OCI-LY1 (cell line): ENCODE results near the gene TMED6.

Experiments
- H2AFZ ChIP-seq: fragments of 200-600 bp; sonication (generic), shearing (Covaris generic); 2 replicates; pipeline ENCODE4 v1.6.0; 2014; ENCODE audit warnings: antibody characterized with exemption, mild to moderate bottlenecking, low read length
- H3F3A ChIP-seq: fragments of 200-600 bp; sonication (generic), shearing (Covaris generic); 2 replicates; pipeline ENCODE4 v1.6.0; 2014; ENCODE audit warnings: mild to moderate bottlenecking, antibody characterized with exemption, low read length, moderate library complexity; ENCODE audit not compliant: insufficient read depth
- H3K27ac ChIP-seq: fragments of 200-600 bp; sonication (generic); 2 replicates; pipeline ENCODE4 v1.5.1; 2014; ENCODE audit warnings: low read length, mixed run types, mild to moderate bottlenecking, low read depth; ENCODE audit not compliant: poor library complexity, severe bottlenecking
- H3K27me3 ChIP-seq: fragments of 200-600 bp; sonication (generic); 2 replicates; pipeline ENCODE4 v1.6.0; 2014; ENCODE audit warnings: antibody characterized with exemption, mild to moderate bottlenecking, low read length, moderate library complexity; ENCODE audit not compliant: insufficient read depth
- H3K36me3 ChIP-seq: fragments of 200-600 bp; sonication (generic); 2 replicates; pipeline ENCODE4 v1.6.1; 2014; ENCODE audit warnings: mild to moderate bottlenecking, antibody characterized with exemption, low read length, moderate library complexity, mixed read lengths; ENCODE audit not compliant: insufficient read depth
- H3K4me1 ChIP-seq: fragments of 200-600 bp; sonication (generic); 2 replicates; pipeline ENCODE4 v1.5.1; 2014; ENCODE audit warnings: mild to moderate bottlenecking, low read length, moderate library complexity; ENCODE audit not compliant: insufficient read depth, severe bottlenecking
- H3K4me2 ChIP-seq: fragments of 200-600 bp; sonication (generic), shearing (Covaris generic); 2 replicates; pipeline ENCODE4 v1.6.1; 2014; ENCODE audit warnings: low read length
- H3K4me3 ChIP-seq: fragments of 200-600 bp; sonication (generic); 2 replicates; pipeline ENCODE4 v1.5.1; 2014; ENCODE audit warnings: low read length, low read depth, mild to moderate bottlenecking, mixed read lengths; ENCODE audit not compliant: poor library complexity, severe bottlenecking
- H3K79me2 ChIP-seq: fragments of 200-600 bp; shearing (Covaris generic); 2 replicates; pipeline ENCODE4 v1.6.1; 2016; ENCODE audit warnings: mixed run types, low read length, mixed read lengths; ENCODE audit not compliant: insufficient read depth
- H3K9ac ChIP-seq: fragments of 200-600 bp; sonication (generic), shearing (Covaris generic); 2 replicates; pipeline ENCODE4 v1.6.1; 2014; ENCODE audit warnings: mild to moderate bottlenecking, low read length, mixed read lengths
- H3K9me2 ChIP-seq: fragments of 200-600 bp; sonication (generic), shearing (Covaris generic); 2 replicates; pipeline ENCODE4 v1.6.1; 2014; ENCODE audit warnings: low read depth, mild to moderate bottlenecking, low read length, mixed read lengths
- H3K9me3 ChIP-seq: fragments of 200-600 bp; shearing (Covaris generic); 2 replicates; pipeline ENCODE4 v1.6.1; 2014; ENCODE audit warnings: low read length, mixed read lengths
- H4K20me1 ChIP-seq: fragments of 200-600 bp; sonication (generic), shearing (Covaris generic); 2 replicates; pipeline ENCODE4 v1.6.0; 2016; ENCODE audit warnings: mild to moderate bottlenecking, low read length; ENCODE audit not compliant: insufficient read depth
- EZH2 ChIP-seq: fragments of 200-600 bp; sonication (generic), shearing (Covaris generic); IDR thresholded peaks from 2 replicates; pipeline ENCODE4 v1.8.0; 2017; ENCODE audit warnings: borderline replicate concordance, mixed run types, mild to moderate bottlenecking, antibody characterized with exemption, low read length, moderate library complexity, mixed read lengths
- TF ChIP-seq, protein P1 (sequence below): fragments of 200-600 bp; sonication (generic), shearing (Covaris generic); IDR thresholded peaks from 2 replicates; pipeline ENCODE4 v1.5.1; 2017; ENCODE audit warnings: mild to moderate bottlenecking, antibody characterized with exemption, low read length, moderate library complexity, mixed read lengths

Gene TMED6

DNA sequence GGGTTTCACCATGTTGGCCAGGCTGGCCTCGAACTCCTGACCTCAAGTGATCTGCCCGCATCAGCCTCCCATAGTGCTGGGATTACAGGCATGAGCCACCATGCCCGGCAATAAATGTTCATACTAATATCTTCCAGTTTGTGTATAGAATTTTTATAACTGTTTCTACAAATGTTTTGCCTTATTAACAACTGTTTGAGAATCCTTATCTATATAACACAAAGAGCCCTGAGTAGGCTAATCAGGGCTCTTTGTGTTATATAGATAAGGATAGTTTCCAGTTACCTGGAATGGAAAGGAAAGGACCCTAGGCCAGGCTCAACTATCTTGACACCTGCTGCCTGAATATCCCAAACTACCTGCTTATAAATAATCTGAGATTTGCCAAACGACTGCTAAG, 17.3 kb upstream of the TMED6 start:
- H3K36me3 ChIP-seq, result peaks cover 97% of the 10 kb centered on the region

DNA sequence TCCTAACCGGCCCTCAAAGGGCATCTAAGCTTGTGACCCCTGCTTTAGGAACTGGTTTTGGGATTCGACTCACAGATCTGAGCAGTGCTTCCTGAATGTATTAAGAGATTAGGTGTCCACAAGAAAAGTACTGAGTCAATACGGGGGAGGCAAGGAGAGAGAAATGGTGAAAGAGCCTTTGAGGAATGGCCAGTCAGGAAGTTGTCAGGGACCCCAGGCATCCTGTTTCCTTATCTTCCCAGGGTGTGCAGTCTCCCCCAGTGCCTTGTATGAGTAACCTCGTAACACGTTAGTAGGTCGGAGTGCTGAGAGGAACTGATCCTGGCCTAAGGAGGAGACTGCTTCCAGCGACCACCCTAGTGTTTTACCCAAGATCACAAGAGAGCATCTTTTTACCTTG, 16.4 kb upstream of the TMED6 start:
- Histone ChIP-seq H3K27ac (no peak overlapping the region), H3K9ac (no peak overlapping the region), H3K36me3 (peaks cover 90% of the 10 kb centered on the region)

More for the DNA sequence above, 17.3 kb upstream of the TMED6 start:
- Histone ChIP-seq H3K9ac (no peak overlapping the region), H3F3A (no peaks in the 10 kb centered on the region), H3K27ac (no peak overlapping the region), H3K79me2 (no peaks in the 10 kb centered on the region), H3K27me3 (no peaks in the 10 kb centered on the region), H3K4me3 (no peak overlapping the region), H4K20me1 (no peaks in the 10 kb centered on the region), H3K4me1 (peaks cover 18% of the 10 kb centered on the region), H3K9me3 (no peaks in the 10 kb centered on the region), H3K9me2 (no peaks in the 10 kb centered on the region), H3K4me2 (no peak overlapping the region), H2AFZ (no peak overlapping the region)
- TF ChIP-seq, protein P1, sequence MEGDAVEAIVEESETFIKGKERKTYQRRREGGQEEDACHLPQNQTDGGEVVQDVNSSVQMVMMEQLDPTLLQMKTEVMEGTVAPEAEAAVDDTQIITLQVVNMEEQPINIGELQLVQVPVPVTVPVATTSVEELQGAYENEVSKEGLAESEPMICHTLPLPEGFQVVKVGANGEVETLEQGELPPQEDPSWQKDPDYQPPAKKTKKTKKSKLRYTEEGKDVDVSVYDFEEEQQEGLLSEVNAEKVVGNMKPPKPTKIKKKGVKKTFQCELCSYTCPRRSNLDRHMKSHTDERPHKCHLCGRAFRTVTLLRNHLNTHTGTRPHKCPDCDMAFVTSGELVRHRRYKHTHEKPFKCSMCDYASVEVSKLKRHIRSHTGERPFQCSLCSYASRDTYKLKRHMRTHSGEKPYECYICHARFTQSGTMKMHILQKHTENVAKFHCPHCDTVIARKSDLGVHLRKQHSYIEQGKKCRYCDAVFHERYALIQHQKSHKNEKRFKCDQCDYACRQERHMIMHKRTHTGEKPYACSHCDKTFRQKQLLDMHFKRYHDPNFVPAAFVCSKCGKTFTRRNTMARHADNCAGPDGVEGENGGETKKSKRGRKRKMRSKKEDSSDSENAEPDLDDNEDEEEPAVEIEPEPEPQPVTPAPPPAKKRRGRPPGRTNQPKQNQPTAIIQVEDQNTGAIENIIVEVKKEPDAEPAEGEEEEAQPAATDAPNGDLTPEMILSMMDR, result no peak
- no peak for TF ChIP-seq EZH2

DNA sequence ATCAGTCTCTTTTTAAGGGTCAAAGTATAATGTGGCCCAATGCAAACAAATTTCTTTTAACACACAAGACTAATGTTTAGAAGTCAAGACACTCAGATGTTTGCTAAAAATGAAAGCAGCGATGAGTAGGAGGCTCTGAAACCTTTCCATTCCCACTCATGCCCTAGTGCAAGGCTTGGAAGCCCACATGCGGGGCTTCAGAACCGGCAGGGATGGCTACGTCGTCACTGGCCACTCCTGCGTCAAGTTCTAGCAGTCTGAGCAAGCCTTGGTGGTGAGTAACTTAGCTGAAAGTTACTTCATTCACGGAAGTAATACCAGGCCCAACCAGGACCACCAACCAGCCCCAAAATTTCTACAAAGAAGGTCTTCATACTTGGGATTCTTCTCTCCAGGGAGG, 14.8 kb upstream of the TMED6 start:
- Histone ChIP-seq H3K4me3 (no peak overlapping the region), H4K20me1 (no peaks in the 10 kb centered on the region), H3K4me2 (no peak overlapping the region), H3F3A (no peaks in the 10 kb centered on the region), H2AFZ (no peak overlapping the region), H3K27me3 (no peaks in the 10 kb centered on the region), H3K4me1 (peaks cover 1% of the 10 kb centered on the region), H3K9me2 (no peaks in the 10 kb centered on the region), H3K79me2 (no peaks in the 10 kb centered on the region), H3K36me3 (peaks cover 75% of the 10 kb centered on the region), H3K9me3 (no peaks in the 10 kb centered on the region), H3K27ac (no peak overlapping the region), H3K9ac (no peak overlapping the region)
- TF ChIP-seq, protein P1, result no peak
- no peak for TF ChIP-seq EZH2

More for the DNA sequence above, 16.4 kb upstream of the TMED6 start:
- Histone ChIP-seq H2AFZ (no peak overlapping the region), H3K4me1 (peaks cover 17% of the 10 kb centered on the region), H3F3A (no peaks in the 10 kb centered on the region), H4K20me1 (no peaks in the 10 kb centered on the region), H3K9me3 (no peaks in the 10 kb centered on the region), H3K79me2 (no peaks in the 10 kb centered on the region), H3K4me2 (no peak overlapping the region), H3K9me2 (no peaks in the 10 kb centered on the region), H3K27me3 (no peaks in the 10 kb centered on the region), H3K4me3 (no peak overlapping the region)
- no peak for TF ChIP-seq EZH2
- TF ChIP-seq, protein P1, result no peak
